ENCODE data around the gene GAK.

Gene GAK

DNA sequence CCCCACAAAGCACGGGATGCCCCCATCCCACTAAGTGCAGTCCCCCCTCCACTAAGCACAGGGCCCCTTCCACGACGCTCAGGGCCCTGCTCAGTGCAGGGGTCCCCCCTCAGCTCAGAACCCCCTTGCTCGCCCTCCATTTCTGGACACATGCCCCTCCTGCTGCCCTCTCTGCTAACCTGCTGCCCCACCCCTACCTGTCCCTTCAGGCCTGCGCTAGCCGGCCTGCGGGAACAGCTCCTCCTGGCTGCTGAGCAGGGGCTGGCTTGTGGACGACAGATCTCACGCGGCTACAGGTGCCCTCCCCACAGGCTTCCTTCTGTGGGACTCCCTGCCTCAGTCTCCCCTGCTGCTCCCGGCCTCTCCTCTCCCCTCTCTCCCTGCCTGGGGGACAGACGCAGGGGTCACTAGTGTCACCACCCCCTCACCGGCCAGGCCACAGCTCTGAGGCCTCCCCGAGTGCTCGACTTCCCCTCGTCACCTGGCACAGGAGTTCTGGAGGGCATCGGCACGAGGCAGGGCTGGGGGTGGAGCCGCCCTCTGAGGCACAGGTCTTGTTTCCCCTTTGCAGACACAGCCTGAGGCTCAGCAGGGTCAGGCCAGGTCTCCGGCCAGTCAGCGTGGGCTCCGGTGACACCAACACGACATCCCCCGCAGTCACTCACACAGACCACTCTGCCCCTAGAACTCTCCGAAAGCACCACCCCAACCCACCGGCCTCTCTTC is 21.6 kb downstream of the GAK start:
- Histone ChIP-seq H3K27me3 (ENCODE audit: insufficient read depth, poor library complexity, severe bottlenecking) (no peaks in the 10 kb centered on the region), H3K4me1 (ENCODE audit: insufficient read depth, poor library complexity, severe bottlenecking) (no peaks in the 10 kb centered on the region), H3K4me3 (ENCODE audit: severe bottlenecking) (no peak overlapping the region), H3K27ac (ENCODE audit: poor library complexity, severe bottlenecking) (no peak overlapping the region), H3K9me3 (ENCODE audit: severe bottlenecking) (no peaks in the 10 kb centered on the region), H3K36me3 (ENCODE audit: low read depth) (peaks cover 19% of the 10 kb centered on the region; the same call in 1 of the 2 replicates)
- ATAC-seq (ENCODE audit: low read depth) (no peak), DNase-seq (ENCODE audit: low spot score) (peak; percentile 49)
- TF ChIP-seq, protein P1, sequence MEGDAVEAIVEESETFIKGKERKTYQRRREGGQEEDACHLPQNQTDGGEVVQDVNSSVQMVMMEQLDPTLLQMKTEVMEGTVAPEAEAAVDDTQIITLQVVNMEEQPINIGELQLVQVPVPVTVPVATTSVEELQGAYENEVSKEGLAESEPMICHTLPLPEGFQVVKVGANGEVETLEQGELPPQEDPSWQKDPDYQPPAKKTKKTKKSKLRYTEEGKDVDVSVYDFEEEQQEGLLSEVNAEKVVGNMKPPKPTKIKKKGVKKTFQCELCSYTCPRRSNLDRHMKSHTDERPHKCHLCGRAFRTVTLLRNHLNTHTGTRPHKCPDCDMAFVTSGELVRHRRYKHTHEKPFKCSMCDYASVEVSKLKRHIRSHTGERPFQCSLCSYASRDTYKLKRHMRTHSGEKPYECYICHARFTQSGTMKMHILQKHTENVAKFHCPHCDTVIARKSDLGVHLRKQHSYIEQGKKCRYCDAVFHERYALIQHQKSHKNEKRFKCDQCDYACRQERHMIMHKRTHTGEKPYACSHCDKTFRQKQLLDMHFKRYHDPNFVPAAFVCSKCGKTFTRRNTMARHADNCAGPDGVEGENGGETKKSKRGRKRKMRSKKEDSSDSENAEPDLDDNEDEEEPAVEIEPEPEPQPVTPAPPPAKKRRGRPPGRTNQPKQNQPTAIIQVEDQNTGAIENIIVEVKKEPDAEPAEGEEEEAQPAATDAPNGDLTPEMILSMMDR (IDR thresholded peaks at IDR 0.05; ENCODE audit: poor library complexity, severe bottlenecking): no peak

DNA sequence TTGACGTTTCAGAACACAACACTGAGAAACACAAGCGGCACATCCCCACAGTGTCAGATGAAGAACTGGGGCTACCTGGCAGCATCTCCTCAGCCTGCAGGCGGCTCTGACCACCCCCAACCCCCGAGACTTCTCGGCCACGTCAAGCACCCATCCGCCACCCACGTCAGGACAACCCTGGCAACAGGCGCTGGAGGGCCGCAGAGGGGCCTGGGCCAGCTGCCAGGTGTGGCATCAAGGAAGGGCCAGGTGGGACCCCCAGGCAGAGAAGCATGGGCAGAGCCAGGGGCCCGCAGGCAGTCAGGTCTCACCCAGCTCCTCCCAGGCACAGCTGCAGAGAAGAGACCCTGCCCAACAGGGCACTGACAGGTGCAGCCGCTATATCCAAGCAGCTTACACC is 22.3 kb downstream of the GAK start:
- TF ChIP-seq, protein P1 (IDR thresholded peaks at IDR 0.05; ENCODE audit: poor library complexity, severe bottlenecking): no peak
- peak; percentile 51 for DNase-seq (ENCODE audit: low spot score)
- H3K4me3 ChIP-seq (ENCODE audit: severe bottlenecking): no peak overlapping the region

DNA sequence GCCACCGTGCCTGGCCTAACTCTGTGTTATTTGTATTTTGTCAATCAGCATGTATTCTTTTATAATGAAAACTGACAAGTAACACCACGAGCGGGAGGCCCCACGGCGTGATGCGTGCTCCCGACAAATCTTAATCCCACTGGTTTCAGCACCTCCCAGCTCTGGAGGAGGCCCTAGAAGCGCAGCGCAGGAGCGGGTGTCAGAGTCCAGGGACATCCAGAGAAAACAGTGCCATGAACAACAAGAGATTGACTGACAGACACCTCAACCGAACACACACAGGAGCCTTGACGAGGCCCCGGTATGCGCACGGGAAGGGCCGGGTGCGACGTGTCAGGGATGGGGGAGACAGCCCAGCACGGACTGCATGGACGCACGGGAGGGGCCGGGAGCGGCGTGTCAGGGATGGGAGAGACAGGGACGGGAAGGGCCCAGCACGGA is 23.0 kb downstream of the GAK start:
- ATAC-seq (ENCODE audit: low read depth) (no peak), DNase-seq (ENCODE audit: low spot score) (no peak)
- Histone ChIP-seq H3K9me3 (ENCODE audit: severe bottlenecking) (no peaks in the 10 kb centered on the region), H3K4me3 (ENCODE audit: severe bottlenecking) (no peak overlapping the region), H3K27ac (ENCODE audit: poor library complexity, severe bottlenecking) (no peak overlapping the region), H3K27me3 (ENCODE audit: insufficient read depth, poor library complexity, severe bottlenecking) (no peaks in the 10 kb centered on the region), H3K4me1 (ENCODE audit: insufficient read depth, poor library complexity, severe bottlenecking) (no peaks in the 10 kb centered on the region), H3K36me3 (ENCODE audit: low read depth) (peaks cover 19% of the 10 kb centered on the region; the same call in 1 of the 2 replicates)
- TF ChIP-seq, protein P1 (IDR thresholded peaks at IDR 0.05; ENCODE audit: poor library complexity, severe bottlenecking): no peak

More for the DNA sequence above, 22.3 kb downstream of the GAK start:
- no peak for ATAC-seq (ENCODE audit: low read depth)
- Histone ChIP-seq H3K9me3 (ENCODE audit: severe bottlenecking) (no peaks in the 10 kb centered on the region), H3K27ac (ENCODE audit: poor library complexity, severe bottlenecking) (no peak overlapping the region), H3K27me3 (ENCODE audit: insufficient read depth, poor library complexity, severe bottlenecking) (no peaks in the 10 kb centered on the region), H3K36me3 (ENCODE audit: low read depth) (peaks cover 19% of the 10 kb centered on the region; the same call in 1 of the 2 replicates), H3K4me1 (ENCODE audit: insufficient read depth, poor library complexity, severe bottlenecking) (no peaks in the 10 kb centered on the region)

DNA sequence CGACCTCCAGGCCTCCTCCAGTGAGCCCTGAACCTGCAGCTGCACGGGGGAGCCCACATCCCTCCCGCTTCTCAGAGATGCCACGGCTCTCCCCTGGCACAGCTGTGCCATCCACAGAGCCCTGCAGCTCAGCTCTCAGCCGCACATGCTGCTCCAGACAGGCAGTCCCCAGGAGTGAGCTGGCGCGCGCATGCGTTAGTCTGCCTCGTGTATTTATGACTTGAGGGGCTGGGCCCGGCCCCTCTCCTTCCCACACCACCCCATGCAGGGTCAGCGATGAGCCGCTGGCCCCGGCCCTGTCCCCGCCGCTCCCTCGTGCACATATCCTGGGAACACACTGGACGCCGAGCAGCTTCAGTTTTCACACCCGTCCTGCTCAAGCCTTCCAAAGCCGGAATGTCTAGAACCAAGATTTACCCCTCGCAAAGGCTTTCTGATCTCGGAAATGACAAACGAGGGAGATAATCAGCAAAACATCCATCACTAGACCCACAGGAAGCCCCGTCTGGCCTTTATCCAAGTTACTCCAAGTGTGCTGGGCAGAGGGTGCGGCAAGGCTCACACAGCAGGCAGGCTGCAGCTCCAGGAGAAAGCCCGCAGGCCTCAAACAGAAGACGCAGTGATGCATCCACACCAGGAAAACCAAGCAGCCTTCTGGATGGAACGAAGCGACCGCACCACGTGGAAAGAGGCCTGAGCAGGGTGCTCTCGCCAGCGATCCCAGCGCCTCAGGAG is 24.3 kb downstream of the GAK start:
- Histone ChIP-seq H3K4me1 (ENCODE audit: insufficient read depth, poor library complexity, severe bottlenecking) (no peaks in the 10 kb centered on the region), H3K27ac (ENCODE audit: poor library complexity, severe bottlenecking) (no peak overlapping the region), H3K36me3 (ENCODE audit: low read depth) (peaks cover 14% of the 10 kb centered on the region; the same call in 1 of the 2 replicates), H3K4me3 (ENCODE audit: severe bottlenecking) (no peak overlapping the region), H3K27me3 (ENCODE audit: insufficient read depth, poor library complexity, severe bottlenecking) (no peaks in the 10 kb centered on the region), H3K9me3 (ENCODE audit: severe bottlenecking) (no peaks in the 10 kb centered on the region)
- TF ChIP-seq, protein P1 (IDR thresholded peaks at IDR 0.05; ENCODE audit: poor library complexity, severe bottlenecking): no peak
- ATAC-seq (ENCODE audit: low read depth) (no peak), DNase-seq (ENCODE audit: low spot score) (no peak)

All from RWPE2 (cell line).